Prostate gland (tissue), 2 donors: Measurements from ENCODE around the gene LTBP2. TPM values are rescaled to one million over a fixed set of nuclear protein-coding genes. Genes with fewer than 3 reads are reported as not detected.

Source experiments
- DNase-seq: peaks from one replicate; pipeline ENCODE4 v3.0.0-alpha.2; 2019; ENCODE audit warnings: low spot score
- H3K27ac ChIP-seq, 2 donors: fragments of 200-600 bp; sonication (generic); 2 replicates each; pipeline ENCODE4 v1.5.1; 2017 to 2019
- H3K27me3 ChIP-seq: fragments of 200-600 bp; sonication (generic); replicated peaks from 2 replicates; pipeline ENCODE4 v1.5.1; 2019; ENCODE audit not compliant: insufficient read depth
- H3K36me3 ChIP-seq, 2 donors: fragments of 200-600 bp; sonication (generic); 1 replicate in 1 of 2; 2 replicates in 1 of 2; pipeline versions ENCODE4 v1.5.1 to v1.8.1; 2017 to 2019
- H3K4me1 ChIP-seq: fragments of 200-600 bp; sonication (generic); replicated peaks from 2 replicates; pipeline ENCODE4 v1.5.1; 2019
- H3K4me3 ChIP-seq, 2 donors: fragments of 200-600 bp; sonication (generic); 2 replicates each; pipeline ENCODE4 v1.5.1; 2017 to 2019
- H3K9me3 ChIP-seq: fragments of 200-600 bp; sonication (generic); 2 replicates; pipeline ENCODE4 v1.5.1; 2017
- POLR2A ChIP-seq: fragments of 450-650 bp; IDR thresholded peaks from one replicate; pipeline ENCODE4 v1.6.1; 2016; ENCODE audit warnings: antibody characterized with exemption, mild to moderate bottlenecking
- POLR2AphosphoS5 ChIP-seq: sonication (generic); formaldehyde crosslinking; IDR thresholded peaks from one replicate; pipeline ENCODE4 v1.6.1; 2017; ENCODE audit warnings: antibody characterized with exemption
- WGBS: methylation state at CpG from one replicate; pipeline ENCODE4 v1.1.5; 2018; 5-methylcytosine and 5-hydroxymethylcytosine counted together
- intact Hi-C: fragments of 100-400 bp; cut with DNase I; formaldehyde crosslinking; loops from one replicate; pipeline ENCODE4 v1.14.2; 2022
- total RNA-seq, 2 donors: library from RNA; depleted of rRNA; stranded (reverse); fragments of >200 nt; gene quantifications; one replicate each; pipeline ENCODE4 v1.1.0, GENCODE V29; 2016
- TF ChIP-seq, protein P1 (sequence below), 4 experiments: fragments of 200-600 bp in 2 of 4; fragments of 450-650 bp in 2 of 4; sonication (generic) in 2 of 4; IDR thresholded peaks; 1 replicate in 3 of 4; 2 replicates in 1 of 4; pipeline ENCODE4 v1.5.1; 2016 to 2019; ENCODE audit warnings: antibody characterized with exemption in 4 of 4, mild to moderate bottlenecking in 2 of 4, moderate library complexity in 2 of 4

LTBP2 gene
- total RNA-seq, 2 donors from 2014 or later: 47.0 to 90.7 TPM

DNA sequence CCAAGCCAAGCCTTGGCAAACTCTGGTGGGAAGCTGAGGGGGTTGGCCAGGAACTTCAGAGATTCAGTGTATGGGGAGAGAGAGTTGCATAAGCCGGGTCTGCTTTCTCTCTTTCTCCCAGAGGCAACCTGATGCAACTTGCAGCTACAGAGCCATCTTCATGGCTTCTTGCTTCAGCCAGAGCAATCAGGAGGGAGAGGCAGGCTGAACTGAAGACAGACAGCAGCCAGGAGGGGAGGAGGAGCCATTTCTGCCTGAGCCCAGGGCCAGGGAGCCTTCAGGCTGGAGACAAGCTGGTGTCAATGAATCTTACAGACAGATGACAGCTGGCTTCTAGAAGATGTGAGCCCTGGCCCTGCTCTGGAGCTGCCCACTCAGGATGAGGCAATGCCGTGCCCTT lies 137.7 kb downstream of the LTBP2 start:
- H3K9me3 ChIP-seq: no peaks in the 10 kb centered on the region
- no peaks in the 10 kb centered on the region for H3K27me3 ChIP-seq
- H3K27ac ChIP-seq: no peak overlapping the region
- no peak for TF ChIP-seq POLR2AphosphoS5
- no peak for TF ChIP-seq POLR2A
- TF ChIP-seq, protein P1, sequence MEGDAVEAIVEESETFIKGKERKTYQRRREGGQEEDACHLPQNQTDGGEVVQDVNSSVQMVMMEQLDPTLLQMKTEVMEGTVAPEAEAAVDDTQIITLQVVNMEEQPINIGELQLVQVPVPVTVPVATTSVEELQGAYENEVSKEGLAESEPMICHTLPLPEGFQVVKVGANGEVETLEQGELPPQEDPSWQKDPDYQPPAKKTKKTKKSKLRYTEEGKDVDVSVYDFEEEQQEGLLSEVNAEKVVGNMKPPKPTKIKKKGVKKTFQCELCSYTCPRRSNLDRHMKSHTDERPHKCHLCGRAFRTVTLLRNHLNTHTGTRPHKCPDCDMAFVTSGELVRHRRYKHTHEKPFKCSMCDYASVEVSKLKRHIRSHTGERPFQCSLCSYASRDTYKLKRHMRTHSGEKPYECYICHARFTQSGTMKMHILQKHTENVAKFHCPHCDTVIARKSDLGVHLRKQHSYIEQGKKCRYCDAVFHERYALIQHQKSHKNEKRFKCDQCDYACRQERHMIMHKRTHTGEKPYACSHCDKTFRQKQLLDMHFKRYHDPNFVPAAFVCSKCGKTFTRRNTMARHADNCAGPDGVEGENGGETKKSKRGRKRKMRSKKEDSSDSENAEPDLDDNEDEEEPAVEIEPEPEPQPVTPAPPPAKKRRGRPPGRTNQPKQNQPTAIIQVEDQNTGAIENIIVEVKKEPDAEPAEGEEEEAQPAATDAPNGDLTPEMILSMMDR (IDR thresholded peaks at IDR 0.05): no peak
- DNase-seq: no peak
- 66% methylated on average over 2 of the region's 2 CpGs for WGBS
- no peaks in the 10 kb centered on the region for H3K36me3 ChIP-seq
- no peaks in the 10 kb centered on the region for H3K4me1 ChIP-seq
- intact Hi-C loops: no loop called here
- H3K4me3 ChIP-seq: no peak overlapping the region

DNA sequence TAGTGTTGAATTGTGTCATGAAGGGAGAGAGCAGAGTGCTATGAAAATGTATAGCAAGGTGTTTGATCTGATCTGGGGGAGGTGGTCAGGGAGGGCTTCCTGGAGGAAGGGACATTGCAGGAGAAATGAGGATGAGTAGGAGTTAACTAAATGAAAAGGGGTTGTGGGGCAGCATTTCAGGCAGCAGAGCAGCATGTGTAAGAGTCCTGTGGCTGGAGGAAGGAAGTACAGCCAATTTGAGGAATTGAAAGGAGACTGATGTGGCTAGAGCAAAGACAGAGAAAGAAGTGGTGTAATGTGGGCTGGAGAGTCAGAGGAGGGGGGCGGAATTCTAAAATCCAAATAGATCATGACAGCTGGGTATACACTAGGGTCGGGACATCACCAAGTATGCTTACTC lies 139.4 kb downstream of the LTBP2 start:
- no peak for DNase-seq
- no peaks in the 10 kb centered on the region for H3K4me1 ChIP-seq
- H3K4me3 ChIP-seq: no peak overlapping the region
- intact Hi-C loops: no loop called here
- no peaks in the 10 kb centered on the region for H3K9me3 ChIP-seq
- H3K27me3 ChIP-seq: no peaks in the 10 kb centered on the region
- H3K36me3 ChIP-seq: no peaks in the 10 kb centered on the region
- WGBS: 88% methylated on average over 2 of the region's 2 CpGs
- TF ChIP-seq, protein P1 (IDR thresholded peaks at IDR 0.05): no peak
- TF ChIP-seq POLR2A (no peak), POLR2AphosphoS5 (no peak)
- H3K27ac ChIP-seq: no peak overlapping the region

DNA sequence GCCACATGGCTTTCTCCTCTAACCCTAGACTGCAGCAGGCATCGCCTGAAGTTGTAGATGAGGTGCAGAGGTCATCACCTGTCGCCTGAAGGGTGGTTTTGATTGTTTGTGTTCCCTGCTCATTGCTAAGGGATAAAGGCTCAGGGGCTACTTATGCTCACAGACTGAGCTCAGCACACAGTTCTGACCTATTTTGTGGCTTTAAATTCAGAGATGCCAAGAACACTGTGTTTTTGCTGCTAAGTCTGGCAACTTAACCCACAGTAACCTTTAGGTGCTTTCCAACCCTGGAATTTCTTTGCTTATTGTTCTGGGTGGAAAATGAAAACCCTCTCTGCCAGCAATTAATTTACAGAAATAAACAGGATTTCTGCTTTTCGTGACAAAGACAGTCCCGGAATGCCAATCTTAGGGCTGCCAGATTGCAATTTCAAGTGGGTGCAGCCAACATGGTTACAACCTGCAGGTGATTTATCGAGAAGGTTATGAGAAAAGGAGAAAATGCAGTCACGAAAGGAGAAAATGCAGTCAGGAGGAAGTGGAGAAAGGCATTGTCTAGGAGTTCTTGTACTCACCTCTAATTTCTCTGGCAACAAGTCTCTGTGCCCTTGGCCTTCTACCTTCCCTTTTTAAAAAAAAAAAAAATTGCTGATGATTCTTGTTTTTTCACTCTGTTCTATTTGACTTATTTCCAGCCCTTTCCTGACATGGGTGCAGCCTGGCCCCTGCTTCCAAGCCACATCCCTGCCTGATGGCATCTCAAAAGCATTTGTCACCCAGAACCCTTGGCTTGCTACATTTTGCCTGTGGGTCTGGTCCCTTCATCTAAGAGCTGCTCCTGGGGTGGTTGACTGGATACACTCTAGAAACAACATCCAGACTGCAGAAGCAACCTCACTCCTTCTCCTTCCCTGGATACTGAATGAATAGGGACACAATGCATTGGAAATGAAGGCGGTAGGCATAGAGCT lies 142.2 kb downstream of the LTBP2 start:
- H3K27me3 ChIP-seq: no peaks in the 10 kb centered on the region
- H3K36me3 ChIP-seq: no peaks in the 10 kb centered on the region
- intact Hi-C loops: no loop called here
- TF ChIP-seq, protein P1 (IDR thresholded peaks at IDR 0.05): no peak
- peak; percentile 2 for TF ChIP-seq POLR2AphosphoS5
- no peak overlapping the region for H3K4me3 ChIP-seq
- no peaks in the 10 kb centered on the region for H3K4me1 ChIP-seq
- H3K27ac ChIP-seq: no peak overlapping the region
- 56% methylated on average over 7 of the region's 7 CpGs for WGBS
- DNase-seq: no peak
- no peaks in the 10 kb centered on the region for H3K9me3 ChIP-seq

DNA sequence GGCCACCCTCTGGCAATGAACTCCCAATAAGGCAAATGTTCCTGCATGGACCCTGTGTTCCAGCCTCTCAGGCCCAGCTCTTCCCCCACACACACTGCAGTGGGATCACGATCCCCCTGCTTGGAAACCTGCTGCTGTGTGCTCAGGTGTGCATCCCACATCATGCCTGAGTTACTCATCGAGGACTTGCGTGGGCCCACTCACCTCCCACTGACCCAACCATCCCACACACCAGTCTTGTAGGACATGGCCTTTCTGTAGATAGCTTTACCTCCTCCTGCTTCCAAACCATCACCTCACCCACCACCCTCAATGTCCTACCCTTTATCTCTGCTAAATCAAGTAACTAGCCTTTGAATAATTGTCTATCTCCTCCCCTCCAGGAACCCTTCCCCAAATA lies 143.5 kb downstream of the LTBP2 start:
- Histone ChIP-seq H3K27me3 (no peaks in the 10 kb centered on the region), H3K27ac (no peak overlapping the region), H3K4me3 (no peak overlapping the region), H3K4me1 (no peaks in the 10 kb centered on the region), H3K9me3 (no peaks in the 10 kb centered on the region), H3K36me3 (no peaks in the 10 kb centered on the region)
- DNase-seq: no peak
- TF ChIP-seq POLR2AphosphoS5 (no peak), POLR2A (no peak)
- TF ChIP-seq, protein P1 (IDR thresholded peaks at IDR 0.05): no peak
- 90% methylated on average over 3 of the region's 3 CpGs for WGBS
- intact Hi-C loops: no loop called here

DNA sequence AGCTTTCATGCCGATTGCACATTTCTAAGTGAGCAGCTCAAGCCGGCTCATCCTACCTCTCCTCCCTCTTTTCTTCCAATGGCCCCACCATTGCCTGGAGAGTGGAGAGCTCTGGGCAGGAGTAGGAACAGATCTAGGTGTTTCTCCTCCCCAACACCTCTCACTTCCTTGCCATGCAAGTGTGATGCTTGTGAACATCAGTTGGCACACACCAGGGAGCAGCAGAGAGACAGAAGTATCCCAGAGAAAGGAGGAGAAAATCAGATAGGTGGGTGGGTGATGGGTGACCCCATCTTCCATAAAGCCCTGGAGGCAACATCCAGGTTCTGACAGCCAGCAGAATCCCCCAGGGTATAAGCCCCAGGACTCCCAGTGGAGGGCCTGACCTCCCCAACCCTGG lies 146.7 kb downstream of the LTBP2 start:
- Histone ChIP-seq H3K4me1 (no peaks in the 10 kb centered on the region), H3K27ac (no peak overlapping the region), H3K36me3 (no peaks in the 10 kb centered on the region), H3K27me3 (no peaks in the 10 kb centered on the region), H3K4me3 (no peak overlapping the region), H3K9me3 (no peaks in the 10 kb centered on the region)
- TF ChIP-seq, protein P1 (IDR thresholded peaks at IDR 0.05): no peak
- TF ChIP-seq POLR2A (no peak), POLR2AphosphoS5 (no peak)
- intact Hi-C loops: no loop called here
- 86% methylated on average over 2 of the region's 2 CpGs for WGBS
- no peak for DNase-seq
